ENCODE measurements around the gene REV1. TPM values are rescaled to one million over a fixed set of nuclear protein-coding genes. Genes with fewer than 3 reads are reported as not detected.

The REV1 gene
- total and polyA plus RNA-seq, 2 experiments from 2014 or later = 32.9 to 46.7 TPM

- no peak for TF ChIP-seq NANOG (IDR thresholded peaks at IDR 0.05; ENCODE audit: borderline replicate concordance)
These were observed 69.0 kb downstream of the REV1 start (continued) for GRCh38 chr2:99420751-99421299.

GRCh38 chr2:99420031-99420430, 69.8 kb downstream of the REV1 start:
- H3K4me1 ChIP-seq (ENCODE audit: insufficient read depth) = no peaks in the 10 kb centered on the region
- no peaks in the 10 kb centered on the region for H3K79me2 ChIP-seq (replicated peaks; ENCODE audit: insufficient read depth)
- ATAC-seq (no peak), DNase-seq (ENCODE audit: low spot score) (no peak)
- H3K9me3 Mint-ChIP-seq = no peaks in the 10 kb centered on the region
- no peaks in the 10 kb centered on the region for H3K4me1 Mint-ChIP-seq
- H3F3A ChIP-seq (replicated peaks; ENCODE audit: low read depth) = no peaks in the 10 kb centered on the region
- peaks cover 77% of the 10 kb centered on the region for H3K36me3 Mint-ChIP-seq (ENCODE audit: low read depth)
- no peak overlapping the region for H3K27ac ChIP-seq (ENCODE audit: low read depth)
- 0 out of 2 replicates have a peak, but pooled peaks cover 2% of the 10 kb centered on the region for H4K20me1 ChIP-seq (replicated peaks; ENCODE audit: insufficient read depth)
- H3K4me2 ChIP-seq = no peak overlapping the region
- peak overlapping the region; percentile 38 for H3K27ac Mint-ChIP-seq
- no peak overlapping the region for H3K4me3 ChIP-seq
- peaks cover 2% of the 10 kb centered on the region for H3K27me3 Mint-ChIP-seq (ENCODE audit: insufficient read depth, low read depth, poor library complexity)
- TF ChIP-seq EZH2phosphoT487 (IDR thresholded peaks at IDR 0.05; ENCODE audit: unreplicated experiment) (no peak), REST (IDR thresholded peaks at IDR 0.05; ENCODE audit: unreplicated experiment) (no peak), POLR2AphosphoS5 (IDR thresholded peaks at IDR 0.05; ENCODE audit: low read depth) (no peak), CREB1 (CRISPR knock-in tag; IDR thresholded peaks at IDR 0.05; ENCODE audit: low read depth) (no peak), ZNF114 (CRISPR knock-in tag; IDR thresholded peaks at IDR 0.05) (no peak), CTCF (conservative IDR thresholded peaks at IDR 0.05; ENCODE audit: low read depth in 2 of 2) (no peak)
- H3K27me3 ChIP-seq (ENCODE audit: insufficient read depth) = no peaks in the 10 kb centered on the region
- H3K9me2 ChIP-seq (ENCODE audit: insufficient read depth) = no peaks in the 10 kb centered on the region
- no peak overlapping the region for H3K4me3 Mint-ChIP-seq
- H2AFZ ChIP-seq = no peak overlapping the region
- peaks cover 28% of the 10 kb centered on the region for H3K36me3 ChIP-seq (ENCODE audit: insufficient read depth)

- H3K4me1 Mint-ChIP-seq = no peaks in the 10 kb centered on the region
- H3K9me3 Mint-ChIP-seq = no peaks in the 10 kb centered on the region
- Histone ChIP-seq H3K4me1 (ENCODE audit: insufficient read depth) (no peaks in the 10 kb centered on the region), H3K27ac (ENCODE audit: low read depth) (no peak overlapping the region), H3K27me3 (ENCODE audit: insufficient read depth) (no peaks in the 10 kb centered on the region), H3K4me2 (no peak overlapping the region), H2AFZ (no peak overlapping the region), H4K20me1 (replicated peaks; ENCODE audit: insufficient read depth) (no peaks in the 10 kb centered on the region), H3K79me2 (replicated peaks; ENCODE audit: insufficient read depth) (no peaks in the 10 kb centered on the region), H3K9me2 (ENCODE audit: insufficient read depth) (no peaks in the 10 kb centered on the region), H3K36me3 (ENCODE audit: insufficient read depth) (peaks cover 37% of the 10 kb centered on the region), H3K4me3 (no peak overlapping the region), H3F3A (replicated peaks; ENCODE audit: low read depth) (no peaks in the 10 kb centered on the region)
- H3K27ac Mint-ChIP-seq = no peak overlapping the region
- H3K4me3 Mint-ChIP-seq = no peak overlapping the region
- DNase-seq (ENCODE audit: low spot score) (no peak), ATAC-seq (no peak)
- H3K36me3 Mint-ChIP-seq (ENCODE audit: low read depth) = peaks cover 86% of the 10 kb centered on the region
- H3K27me3 Mint-ChIP-seq (ENCODE audit: insufficient read depth, low read depth, poor library complexity) = peaks cover 2% of the 10 kb centered on the region
- TF ChIP-seq ZNF114 (CRISPR knock-in tag; IDR thresholded peaks at IDR 0.05) (no peak), ZNF331 (CRISPR knock-in tag; IDR thresholded peaks at IDR 0.05; ENCODE audit: low read depth) (no peak), STAT1 (IDR thresholded peaks at IDR 0.05; ENCODE audit: unreplicated experiment) (no peak), REST (IDR thresholded peaks at IDR 0.05; ENCODE audit: unreplicated experiment) (no peak), POLR2AphosphoS5 (IDR thresholded peaks at IDR 0.05; ENCODE audit: low read depth) (no peak), JUNB (IDR thresholded peaks at IDR 0.05; ENCODE audit: unreplicated experiment) (no peak), EZH2phosphoT487 (IDR thresholded peaks at IDR 0.05; ENCODE audit: unreplicated experiment) (no peak), NANOG (IDR thresholded peaks at IDR 0.05; ENCODE audit: borderline replicate concordance) (no peak), ETS1 (IDR thresholded peaks at IDR 0.05) (no peak), EZH2 (IDR thresholded peaks at IDR 0.05; ENCODE audit: low read depth, unreplicated experiment) (no peak)
These were observed 72.4 kb downstream of the REV1 start for GRCh38 chr2:99417396-99417795.

Data from GM23338 (cell line).